GM19035 (cell line): ENCODE results near the gene ADARB1.
"Not testable (repeated sequence)": the region's sequence is repeated elsewhere in the genome, so short reads cannot be mapped to it uniquely, and the experiment has no call there.

Source experiments
- ATAC-seq: cut with Tn5 transposase; IDR thresholded peaks from one replicate; pipeline ENCODE4 v1.9.1; 2021; ENCODE audit not compliant: unreplicated experiment

ADARB1 gene

DNA sequence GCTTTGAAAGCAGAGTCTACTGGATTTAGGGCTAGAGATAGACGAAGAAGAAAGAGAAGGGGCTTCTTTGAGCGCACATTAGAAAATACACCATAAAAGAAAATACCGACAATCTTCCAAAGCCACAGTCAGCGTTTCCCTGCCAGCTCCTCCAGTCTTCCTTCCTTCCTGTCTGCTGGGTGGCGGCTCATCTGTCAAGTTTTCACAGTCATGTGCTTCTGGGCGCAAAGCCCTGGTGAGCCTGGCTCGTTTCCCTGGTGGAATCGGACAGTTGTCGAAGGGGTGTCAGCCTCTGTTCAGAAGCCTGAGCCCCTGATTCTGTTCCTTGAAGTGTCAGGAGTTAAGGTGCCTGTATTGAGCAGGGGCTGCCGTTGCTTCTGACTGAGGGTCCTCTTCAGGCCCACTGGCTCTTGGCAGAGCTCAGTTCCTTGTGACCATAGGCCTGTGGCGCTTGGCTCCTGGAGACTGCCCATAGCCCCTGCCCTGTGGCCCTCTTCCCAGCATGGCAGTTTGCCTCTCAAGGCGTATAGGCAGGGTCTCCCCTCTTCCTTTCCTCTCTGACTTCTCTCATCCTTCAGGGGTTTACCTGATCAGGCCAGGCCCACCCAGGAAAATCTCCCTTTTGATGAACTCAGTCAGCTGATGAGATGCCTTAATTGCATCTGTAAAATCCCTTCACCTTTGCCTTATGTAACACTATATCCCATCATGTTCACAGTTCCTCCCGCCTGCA lies 58.6 kb downstream of the ADARB1 start:
- ATAC-seq, result no peak

DNA sequence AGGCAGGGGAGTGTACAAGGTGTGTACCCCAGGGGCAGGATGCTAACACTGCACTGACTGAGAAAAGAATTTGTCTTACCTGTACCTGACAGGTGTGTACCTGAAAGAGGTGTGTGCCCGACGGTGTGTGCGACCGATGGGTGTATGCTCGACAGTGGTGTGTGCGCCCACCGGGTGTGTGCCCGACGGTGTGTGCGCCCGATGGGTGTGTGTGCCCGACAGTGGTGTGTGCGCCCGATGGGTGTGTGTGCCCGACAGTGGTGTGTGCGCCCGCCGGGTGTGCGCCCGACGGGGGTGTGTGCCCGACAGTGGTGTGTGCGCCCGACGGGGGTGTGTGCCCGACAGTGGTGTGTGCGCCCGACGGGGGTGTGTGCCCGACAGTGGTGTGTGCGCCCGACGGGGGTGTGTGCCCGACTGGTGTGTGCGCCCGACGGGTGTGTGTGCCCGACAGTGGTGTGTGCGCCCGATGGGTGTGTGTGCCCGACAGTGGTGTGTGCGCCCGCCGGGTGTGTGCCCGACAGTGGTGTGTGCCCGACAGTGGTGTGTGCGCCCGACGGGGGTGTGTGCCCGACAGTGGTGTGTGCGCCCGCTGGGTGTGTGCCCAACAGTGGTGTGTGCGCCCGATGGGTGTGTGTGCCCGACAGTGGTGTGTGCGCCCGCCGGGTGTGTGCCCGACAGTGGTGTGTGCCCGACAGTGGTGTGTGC lies 59.3 kb downstream of the ADARB1 start:
- ATAC-seq, result not testable (repeated sequence)

DNA sequence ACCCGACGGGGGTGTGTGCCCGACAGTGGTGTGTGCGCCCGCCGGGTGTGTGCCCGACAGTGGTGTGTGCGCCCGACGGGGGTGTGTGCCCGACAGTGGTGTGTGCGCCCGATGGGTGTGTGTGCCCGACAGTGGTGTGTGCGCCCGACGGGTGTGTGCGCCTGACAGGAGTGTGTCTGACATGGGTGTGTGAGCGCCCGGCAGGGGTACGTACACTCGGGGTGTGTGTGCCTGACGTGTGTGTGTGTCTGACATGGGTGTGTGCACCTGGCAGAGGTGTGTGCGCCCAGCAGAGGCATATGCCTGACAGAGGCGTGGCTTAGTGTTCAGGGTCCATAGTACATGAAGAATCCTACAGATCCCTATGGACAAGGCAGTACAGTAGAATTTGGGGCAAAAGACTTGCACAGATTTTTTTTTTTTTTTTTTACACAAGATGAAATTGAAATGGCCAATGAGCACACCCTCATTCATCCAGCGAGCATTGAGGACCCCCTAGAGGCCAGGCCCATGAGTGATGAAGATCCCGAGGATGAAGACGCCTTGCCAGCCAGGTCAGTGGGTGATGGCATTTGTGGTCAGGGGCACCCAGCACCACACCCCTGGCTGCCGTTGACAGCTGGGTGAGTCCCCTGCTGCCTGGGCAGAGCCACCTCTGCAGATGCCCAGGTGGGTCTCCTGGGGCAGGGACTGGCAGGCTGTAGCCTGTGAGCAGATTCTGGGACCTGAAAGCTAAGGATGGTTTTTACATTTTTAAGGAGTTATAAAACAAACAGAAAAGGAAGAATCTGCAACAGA lies 60.1 kb downstream of the ADARB1 start:
- no peak for ATAC-seq

DNA sequence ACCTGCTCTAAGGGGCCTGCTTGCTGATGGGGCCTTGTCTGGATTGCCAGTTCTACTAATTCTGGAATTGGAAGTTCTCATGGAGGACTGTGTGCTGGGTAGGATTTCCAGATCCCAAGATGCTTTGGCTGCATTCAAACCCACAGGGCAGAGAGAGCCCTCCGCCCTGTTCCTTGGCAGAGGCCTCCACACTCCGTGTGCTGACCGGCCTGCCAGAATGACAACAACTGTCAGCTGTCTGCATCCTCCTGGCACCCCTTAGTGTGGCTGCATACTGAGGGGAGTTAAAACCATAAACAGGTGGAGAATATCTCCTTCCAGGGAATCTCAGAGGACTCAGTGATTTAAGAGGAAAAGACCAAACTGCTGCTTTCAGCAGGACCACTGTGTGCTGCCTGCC lies 60.7 kb downstream of the ADARB1 start:
- ATAC-seq, result no peak

DNA sequence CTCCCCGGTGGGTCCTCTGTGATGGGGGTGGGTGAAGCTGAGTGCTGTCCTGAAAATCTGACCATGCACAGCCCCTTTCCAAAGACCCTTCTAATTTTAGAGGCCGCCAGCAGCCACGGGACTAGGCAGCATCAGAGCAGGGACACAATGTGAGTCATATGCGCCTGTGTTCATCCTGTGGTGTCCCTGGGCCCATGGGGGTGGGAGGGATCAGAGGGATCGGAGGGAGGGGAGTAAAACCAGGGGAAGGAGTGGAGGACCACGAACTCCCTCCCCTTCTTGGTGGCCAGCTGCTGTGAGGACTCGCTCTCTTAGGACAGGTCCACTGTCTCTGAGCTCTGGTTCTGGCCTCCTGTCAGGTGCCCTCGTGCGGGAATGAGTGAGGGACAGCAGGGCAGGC lies 61.5 kb downstream of the ADARB1 start:
- no peak for ATAC-seq

DNA sequence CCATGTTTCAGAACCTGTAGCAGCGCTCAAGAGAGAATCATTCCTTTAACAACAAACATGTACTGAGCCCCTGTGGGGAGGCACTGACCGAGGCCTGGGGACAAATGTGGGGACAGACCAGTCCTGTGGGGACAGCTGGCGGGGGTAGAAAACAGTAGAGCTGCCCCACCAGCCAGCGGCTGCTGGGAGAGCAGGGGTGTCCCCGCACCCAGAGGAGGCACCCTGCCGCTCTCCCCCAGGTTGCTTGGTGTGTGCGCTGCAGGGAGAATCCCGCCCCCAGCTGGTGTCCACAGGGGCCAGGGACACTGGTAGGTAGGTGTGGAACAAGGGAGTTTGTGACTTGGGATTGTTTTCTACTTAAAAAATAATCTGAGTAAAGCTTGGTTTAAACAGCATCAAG lies 62.1 kb downstream of the ADARB1 start:
- ATAC-seq, result no peak

DNA sequence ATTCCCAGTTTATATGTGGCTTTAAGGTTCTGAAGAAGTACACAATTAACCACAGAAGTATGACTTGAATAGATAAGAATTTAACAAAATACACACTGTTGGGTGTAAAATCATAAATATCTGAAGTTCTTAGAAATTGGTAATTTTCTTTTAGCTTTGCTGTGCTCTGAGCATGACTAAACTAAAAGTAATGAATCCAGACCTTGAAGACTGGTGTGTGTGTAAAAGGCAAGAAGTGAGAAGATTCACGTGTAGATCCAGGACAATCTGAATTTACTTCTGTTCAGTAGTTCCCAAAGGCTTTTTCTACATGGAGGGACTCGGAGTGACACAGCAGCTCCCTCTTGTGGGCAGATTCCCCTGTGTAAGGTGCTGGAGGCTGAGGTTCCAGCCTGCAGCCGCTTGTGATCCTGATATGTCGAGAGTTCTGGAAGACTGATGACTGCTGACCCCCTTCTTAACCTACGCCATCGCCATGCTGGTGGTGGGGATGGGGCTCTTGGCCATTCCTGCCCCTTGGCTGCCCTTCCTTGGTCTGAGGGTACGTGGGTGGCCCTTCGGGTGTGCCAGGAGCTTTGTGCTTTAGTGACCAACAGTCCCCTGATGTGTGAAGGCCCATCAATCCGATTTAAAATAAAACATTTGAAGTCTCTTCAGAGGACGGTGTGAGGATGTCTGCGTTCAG lies 62.7 kb downstream of the ADARB1 start:
- ATAC-seq, result no peak

DNA sequence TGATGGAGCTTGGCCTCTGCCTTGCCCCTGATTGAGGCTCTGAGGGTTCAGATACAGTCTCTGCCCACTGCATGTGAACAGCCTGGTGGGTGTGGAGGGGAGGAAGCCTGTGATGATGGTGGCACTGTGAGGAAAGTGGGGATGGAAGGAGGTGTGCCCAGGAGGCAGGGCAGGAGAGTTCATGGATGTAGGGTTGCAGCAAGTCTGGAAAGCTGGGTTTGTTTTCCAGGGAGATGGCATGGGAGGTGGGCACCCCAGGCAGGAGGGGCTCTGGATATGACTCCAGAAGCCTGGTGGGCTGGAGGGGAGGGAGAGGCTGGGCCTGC lies 63.2 kb downstream of the ADARB1 start:
- ATAC-seq, result no peak

DNA sequence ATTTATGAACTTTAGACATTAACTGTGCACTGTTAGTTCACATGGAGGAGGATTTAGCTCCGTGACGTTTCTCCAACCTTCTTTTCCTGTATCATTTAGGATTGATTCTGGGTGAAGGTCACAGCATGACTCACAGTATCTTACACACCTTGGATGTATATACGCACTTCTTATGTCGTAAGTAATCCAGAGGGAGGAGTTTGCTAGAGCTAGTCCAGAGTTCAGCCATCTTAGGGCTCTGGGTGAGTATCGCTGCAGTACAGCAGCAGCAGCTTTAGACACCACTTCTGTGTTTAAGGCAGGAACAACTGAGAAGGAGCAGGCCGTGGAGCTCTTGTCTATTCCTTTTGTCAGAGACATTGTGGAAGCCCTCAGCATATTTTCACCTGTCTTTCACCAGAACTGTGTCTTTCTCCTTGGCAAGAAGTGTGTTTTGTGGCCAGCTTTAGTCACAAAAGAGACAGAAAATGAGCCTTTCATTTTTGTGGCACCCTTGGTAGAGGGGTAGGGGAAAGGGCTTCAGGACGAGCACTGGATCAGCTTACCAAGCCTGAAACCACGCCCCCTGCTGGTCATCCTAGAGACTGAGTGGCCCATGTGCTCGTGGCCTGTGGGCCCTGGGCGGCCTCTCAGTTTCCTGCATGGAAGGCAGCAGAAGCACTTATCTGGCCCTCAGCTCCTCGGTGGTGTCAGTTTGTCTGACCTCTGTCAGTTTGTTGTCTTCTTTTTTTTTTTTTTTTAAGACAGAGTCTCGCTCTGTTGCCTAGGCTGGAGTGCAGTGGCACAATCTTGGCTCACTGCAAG lies 64.0 kb downstream of the ADARB1 start:
- no peak for ATAC-seq

DNA sequence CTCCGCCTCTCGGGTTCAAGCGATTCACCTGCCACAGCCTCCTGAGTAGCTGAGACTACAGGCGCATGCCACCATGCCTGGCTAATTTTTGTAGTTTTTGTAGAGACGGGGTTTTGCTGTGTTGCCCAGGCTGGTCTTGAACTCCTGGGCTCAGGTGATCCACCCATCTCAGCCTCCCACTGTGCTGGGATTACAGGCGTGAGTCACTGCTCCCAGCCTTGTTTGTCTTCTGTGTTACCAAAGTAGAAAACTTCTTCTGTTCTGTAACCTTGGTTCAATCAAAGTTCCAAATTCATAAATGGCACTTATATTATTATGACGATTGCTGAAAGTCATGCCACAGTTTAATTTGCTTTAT lies 64.6 kb downstream of the ADARB1 start:
- not testable (repeated sequence) for ATAC-seq

DNA sequence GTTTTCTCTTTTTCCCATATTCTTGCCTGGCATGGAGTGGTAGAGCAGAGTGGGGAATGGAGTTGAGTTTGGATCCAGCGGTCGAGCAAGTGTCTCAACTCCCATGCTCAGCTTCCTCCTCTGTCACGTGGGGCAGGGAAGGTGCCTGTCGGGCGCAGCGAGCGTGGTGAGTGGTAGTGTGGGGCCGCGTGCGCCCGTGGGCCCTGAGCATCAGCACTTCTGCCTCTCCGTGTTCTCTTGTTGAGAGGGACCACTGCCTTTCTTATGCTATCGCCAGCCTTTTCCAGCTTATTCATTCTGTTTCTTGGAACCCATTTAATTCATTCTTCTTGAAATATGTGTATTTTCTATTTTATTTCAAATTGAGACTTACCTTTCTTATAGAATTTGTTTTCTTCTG lies 65.1 kb downstream of the ADARB1 start:
- ATAC-seq, result no peak

DNA sequence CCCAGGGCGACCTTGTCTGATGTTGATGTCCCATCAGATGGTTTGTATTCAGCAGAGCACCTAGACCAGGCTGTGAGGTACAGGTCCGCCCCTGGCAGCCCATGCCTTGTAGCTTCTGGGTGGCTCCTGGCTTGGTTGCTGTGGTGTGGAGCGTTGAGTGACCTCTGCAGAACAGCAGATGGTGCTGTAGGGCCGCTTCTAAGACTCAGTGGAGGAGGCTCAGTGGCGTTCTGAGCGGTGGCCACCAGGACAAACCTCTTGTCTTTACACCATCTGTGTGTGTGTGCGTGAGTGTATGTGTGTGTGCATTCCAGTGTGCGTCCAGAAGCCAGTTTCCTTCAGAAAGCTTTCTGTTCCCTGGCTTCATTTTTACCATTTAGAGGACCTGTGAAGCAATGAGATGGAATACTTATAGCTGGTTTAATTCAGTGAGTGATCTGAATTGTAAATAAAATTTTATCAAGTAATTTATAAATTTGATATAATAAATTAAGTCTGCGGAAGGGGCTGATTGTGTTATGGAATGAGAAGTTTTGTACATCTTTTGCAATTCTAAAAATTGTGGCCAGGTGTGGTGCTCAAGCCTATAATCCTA lies 66.1 kb downstream of the ADARB1 start:
- ATAC-seq, result peak; percentile 73

DNA sequence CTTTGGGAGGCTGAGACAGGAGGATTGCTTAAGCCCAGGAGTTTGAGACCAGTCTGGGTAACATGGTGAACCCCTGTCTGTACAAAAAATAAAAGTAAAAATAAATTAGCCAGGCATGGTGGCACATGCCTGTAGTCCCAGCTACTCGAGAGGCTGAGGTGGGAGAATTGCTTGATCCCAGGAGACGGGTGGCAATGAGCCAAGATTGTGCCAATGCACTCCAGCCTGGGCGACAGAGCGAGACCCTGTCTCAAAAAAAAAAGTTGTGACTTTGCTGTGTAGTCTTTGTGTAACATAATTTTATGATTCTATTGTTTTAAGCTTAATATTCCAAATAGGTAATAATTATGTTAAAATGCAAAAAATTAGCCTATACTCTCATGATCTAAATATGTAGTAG lies 66.6 kb downstream of the ADARB1 start:
- ATAC-seq, result not testable (repeated sequence)

DNA sequence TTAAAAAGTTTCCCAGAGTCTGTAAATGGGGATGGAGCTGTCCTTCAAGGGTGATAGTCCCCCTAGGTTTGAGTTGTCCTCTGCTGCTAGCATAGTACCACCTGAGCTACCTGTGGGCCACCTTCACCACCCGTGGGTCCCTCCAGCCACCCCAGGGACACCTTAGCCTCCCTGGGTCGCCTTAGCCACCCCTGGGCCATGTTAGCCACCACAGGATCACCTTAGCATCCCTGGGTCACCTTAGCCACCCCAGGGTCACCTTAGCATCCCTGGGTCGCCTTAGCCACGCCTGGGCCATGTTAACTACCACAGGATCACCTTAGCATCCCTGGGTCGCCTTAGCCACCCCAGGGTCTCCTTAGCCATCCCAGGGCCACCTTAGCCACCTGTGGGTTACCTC lies 67.1 kb downstream of the ADARB1 start:
- ATAC-seq, result no peak

DNA sequence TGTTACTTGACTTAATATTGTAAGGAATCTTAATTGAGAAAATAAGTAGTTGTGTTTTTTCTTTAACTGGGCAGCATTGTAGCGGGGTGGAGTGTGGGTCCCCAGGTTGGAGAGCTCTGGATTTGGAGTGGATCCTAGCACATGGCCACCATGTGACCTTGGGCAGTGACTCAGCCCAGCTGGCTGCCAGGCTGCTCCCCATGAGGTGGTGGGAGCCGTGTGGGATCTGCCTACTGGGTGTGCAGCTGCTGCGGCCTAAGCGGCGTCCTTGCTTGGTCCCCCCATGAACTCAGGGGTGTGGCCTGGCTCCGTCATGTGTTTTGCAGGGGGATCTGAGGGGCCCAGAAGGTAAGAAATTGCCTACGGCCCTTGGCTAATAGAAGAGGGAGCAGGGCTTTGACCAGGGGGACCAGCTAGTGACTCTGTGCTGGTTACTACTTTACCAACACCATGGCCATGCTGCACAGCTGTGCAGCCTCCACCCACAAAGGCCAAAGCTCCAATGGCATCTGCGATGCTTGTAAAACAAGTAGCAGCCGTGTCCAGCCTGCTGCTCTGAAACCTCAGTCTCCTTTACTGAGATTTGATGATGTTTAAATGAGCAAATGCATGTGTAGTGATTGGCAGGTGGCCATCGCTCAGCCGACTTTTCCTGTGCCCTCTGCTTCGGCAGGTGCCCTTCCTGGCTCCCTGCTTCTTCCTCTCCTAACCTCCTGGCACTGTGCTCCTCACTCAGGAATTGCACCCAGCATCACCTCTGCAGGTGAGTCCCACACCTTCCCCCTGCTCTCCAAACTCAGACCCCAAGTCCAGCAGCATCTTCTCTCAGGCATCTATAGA lies 68.3 kb downstream of the ADARB1 start:
- ATAC-seq, result no peak

DNA sequence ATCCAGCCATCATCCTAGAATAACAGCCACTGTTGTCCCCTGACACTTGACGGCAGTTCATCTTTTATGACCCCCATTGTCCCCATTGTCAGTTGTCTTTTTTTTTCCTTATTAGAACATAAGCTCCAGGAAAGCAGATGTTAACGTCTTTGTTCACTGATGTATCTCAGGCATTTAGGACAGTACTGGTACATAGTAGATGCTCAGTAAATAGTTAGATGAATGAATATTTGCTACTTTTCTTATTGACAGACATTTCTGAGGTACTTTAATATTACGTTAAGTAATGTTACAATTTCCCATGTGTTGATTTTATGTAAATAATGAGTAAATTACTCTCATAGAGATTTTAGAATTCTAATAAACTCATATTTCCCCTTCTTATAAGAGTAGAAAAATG lies 69.5 kb downstream of the ADARB1 start:
- no peak for ATAC-seq

DNA sequence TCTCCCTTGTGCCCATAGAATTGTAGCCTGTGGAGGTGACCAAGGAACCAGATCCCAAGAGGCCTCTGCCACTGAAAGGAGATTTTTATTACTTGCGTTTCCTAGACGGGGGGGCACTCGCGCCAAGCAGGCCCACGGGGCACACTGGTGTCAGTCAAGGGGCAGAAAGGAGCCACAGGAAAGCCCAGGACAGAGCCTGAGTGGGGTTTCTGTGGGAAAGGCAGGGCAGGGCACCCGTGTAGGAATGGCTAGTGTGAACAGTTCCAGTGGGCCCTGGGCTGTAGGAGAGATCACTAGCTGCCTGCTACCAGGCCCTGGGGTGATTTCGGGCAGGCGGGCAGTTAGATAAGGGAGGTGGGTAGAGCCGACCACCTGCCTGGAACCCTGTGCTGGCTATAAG lies 70.8 kb downstream of the ADARB1 start:
- no peak for ATAC-seq

DNA sequence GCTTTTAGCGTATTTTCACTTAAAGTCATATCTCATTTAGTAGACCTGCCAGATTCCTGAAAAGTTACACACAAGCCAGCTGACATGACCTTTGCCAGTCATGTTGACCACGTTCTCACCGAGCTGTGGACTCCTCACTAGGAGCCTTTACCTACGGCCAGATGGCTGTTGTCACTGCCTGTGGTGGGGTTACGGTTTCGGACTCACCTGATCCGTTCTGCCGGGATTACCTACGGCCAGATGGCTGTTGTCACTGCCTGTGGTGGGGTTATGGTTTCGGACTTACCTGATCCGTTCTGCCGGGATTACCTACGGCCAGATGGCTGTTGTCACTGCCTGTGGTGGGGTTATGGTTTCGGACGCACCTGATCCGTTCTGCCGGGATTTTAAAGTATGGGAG lies 71.5 kb downstream of the ADARB1 start:
- not testable (repeated sequence) for ATAC-seq

DNA sequence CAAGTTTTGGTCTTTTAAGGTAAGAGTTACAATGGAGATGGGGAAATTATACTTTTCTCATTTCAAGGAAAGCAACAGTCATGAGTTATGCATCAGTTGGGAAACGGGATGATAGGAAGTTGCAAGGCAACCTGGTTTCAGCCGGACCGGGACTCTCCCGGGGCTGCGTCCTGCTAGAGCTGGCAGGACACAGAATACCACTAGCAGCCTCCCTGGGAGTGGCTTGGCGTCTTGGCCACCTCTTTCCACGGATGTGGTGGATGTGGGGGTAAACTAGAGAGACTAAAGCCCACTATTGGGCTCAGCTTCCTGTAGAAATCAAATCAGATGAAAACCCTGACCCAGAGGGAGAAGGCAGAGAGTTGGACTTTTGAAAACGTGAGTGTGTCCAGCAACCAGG lies 71.9 kb downstream of the ADARB1 start:
- no peak for ATAC-seq

DNA sequence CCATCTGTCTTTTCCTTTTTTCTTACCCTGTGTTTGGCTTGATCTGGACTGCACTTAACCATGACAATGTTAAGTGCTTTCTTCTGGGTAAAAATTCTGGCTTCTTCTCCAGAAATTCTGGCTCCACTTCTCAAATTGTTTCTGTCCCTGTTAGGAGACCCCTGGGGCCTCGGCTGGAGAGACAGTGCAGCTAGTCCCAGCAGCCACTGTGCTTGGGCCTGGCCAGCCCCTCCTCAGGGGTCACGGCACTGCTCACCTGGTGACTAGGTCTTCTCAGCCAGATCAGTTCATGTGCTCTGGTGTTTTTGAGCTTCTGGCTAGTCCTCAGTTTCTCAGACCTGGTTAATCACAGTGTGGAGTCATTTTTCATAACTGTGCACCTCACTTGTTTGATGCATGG lies 72.4 kb downstream of the ADARB1 start:
- no peak for ATAC-seq
